A673 (cell line): ENCODE results near the gene ITGAV.

Experiments used
- CTCF ChIP-seq: fragments of 300-800, 200-600 bp; sonication (generic); conservative IDR thresholded peaks from 2 replicates; pipeline ENCODE4 v1.5.1; 2017; ENCODE audit warnings: low read depth, mild to moderate bottlenecking, antibody characterized with exemption, low read length, moderate library complexity, mixed read lengths
- EZH2 ChIP-seq: fragments of 200-600 bp; sonication (generic); IDR thresholded peaks from 2 replicates; pipeline ENCODE4 v1.6.1; 2017; ENCODE audit warnings: borderline replicate concordance, low read depth, mild to moderate bottlenecking, mixed read lengths, antibody characterized with exemption, low read length; ENCODE audit not compliant: poor library complexity, severe bottlenecking

DNA sequence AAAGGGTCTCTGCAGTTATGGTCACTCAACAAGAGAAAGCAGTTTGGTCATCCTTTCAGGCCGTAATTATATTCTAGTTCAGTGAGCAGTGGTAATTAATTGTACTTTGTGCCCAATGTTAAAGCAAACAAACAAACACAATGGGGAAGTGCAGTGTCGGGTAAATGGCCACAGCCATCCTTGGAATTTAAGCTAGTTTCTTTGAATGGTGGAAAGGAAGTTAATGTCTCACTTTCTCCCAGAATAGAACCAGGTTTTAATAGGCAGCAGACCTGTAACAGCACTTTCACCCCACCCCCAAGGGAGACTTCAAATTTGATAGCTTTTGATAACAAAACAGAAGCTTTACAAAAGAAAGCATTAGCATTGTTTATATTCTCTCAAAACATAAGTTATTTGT lies 20.0 kb upstream of the ITGAV start:
- no peak for TF ChIP-seq CTCF
- no peak for TF ChIP-seq EZH2
